Amniotic epithelial cell (primary cell): Measurements from ENCODE around the gene ADAM22.

Experiments
- DNase-seq: peaks from one replicate; pipeline ENCODE4 v3.0.0-alpha.2; 2010; ENCODE audit warnings: low read depth

The ADAM22 gene

DNA sequence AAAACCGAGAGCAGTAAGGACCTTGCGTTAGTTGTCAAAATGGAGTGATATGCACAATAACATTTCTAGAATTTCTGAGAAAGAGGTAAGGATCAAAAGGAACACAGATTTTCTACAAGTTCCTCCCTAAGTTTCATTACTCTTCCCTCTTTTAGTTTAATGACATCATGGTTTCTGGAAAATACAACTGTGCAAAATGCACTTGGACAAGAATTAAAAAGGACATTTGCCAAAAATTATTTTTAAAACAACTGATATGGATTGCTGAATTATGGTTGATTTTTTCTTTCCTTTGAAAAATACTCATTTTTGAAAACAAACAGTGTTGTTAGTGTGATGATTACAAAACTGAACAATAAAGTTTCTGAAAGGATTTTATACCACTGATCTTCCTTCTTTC, 233.7 kb downstream of the ADAM22 start:
- DNase-seq, result no peak

DNA sequence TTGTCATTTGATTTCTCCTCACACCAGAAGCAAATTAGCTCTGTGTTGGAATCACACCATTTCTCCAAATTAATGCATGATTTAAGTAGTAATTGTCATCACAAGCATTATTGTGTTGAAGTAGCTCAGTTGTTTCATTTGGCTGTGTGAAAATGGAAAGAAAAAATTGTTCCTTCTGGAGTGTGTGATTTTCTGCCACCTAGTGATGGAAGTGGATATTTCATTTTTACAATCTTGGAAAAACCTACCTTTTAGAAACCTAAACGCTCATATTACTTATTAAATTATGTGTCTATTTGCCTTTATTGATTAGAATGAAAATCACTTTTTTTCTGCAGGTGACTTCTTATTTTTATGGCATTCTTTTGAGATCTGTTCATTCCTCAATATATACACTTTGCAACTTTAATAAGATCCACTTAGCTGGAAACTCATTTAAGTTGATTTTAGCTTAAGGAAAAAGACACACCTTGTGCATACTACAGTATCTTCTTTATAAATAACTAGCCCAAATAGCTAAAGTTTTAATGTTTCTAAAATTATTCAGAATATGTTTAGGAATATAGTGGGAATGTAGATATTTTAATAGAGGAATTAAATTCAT, 235.8 kb downstream of the ADAM22 start:
- DNase-seq, result peak; percentile 4

DNA sequence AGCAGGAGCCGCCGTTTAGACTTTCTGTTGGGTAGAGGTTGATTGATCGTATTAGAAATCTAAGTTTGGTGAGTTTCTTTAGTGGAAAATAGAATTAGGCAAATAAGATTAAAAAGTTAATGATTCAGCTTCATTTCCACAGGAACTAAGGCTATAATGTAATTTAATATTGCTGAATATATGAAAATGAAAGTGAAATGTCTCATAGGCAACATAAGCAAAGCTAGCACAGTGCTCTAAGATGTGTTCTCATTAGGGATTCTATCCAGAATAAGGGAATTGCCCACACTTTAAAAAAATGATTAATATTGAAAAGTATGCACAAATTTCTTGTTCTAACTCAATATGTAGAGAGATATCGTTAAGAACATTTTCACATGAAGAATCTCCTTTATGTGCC, 238.8 kb downstream of the ADAM22 start:
- no peak for DNase-seq

DNA sequence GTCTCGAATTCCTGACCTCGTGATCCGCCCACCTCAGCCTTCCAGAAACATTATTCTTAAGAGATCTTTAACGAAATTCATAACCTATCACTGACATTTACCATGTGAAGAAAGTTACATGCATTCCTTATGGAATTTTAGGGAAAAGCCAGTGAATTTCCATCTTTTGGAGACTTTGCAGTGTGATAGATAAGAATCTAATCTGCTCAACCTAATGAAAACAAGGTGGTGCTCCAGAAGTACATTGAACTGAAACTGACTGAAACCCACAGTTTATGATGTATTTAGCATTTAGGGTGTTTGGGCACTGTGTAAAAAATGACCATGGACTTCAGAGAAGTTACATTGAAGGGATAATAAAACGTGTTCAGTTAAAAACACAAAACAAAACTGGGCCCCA, 242.1 kb downstream of the ADAM22 start:
- no peak for DNase-seq

DNA sequence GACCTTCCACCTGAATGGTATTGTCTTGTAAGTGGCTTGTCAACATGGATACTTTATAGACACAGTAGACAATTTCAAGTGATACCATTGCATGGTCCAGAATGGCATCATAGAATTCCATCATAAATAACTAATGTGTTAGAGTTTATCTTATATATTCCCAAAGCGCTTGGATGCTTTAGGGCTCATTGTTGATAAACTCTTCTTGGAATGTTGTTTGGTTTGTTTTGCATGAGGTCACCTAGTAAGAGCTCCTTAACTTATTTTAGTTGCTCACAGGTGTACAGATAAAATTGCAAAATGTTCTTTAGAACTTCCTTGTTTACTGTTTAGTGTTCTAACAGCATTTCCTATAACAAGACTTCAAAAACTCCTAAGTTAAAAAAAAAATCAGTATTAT, 249.0 kb downstream of the ADAM22 start:
- no peak for DNase-seq

DNA sequence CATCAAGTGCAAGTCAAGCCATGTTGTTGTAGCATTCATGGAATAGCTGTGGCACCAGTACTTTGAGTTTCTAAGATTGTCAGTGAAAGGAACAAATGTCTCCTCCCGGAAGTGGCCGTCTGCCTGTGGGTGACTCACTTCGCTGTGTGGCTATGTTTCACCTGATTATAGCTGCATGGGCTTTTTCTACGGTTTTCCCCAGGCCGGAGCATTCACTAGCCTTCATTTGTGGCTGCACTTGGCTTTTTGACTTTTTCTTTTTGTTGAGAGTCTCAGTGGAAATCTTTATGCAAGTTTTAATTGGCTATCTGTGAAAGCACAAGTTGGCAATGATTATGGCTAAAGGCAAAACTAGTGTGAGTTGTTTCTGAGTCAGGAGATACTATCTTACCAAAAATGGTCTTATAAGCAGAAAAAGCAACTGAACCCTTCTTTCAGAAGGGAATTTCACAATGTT, 250.8 kb downstream of the ADAM22 start:
- no peak for DNase-seq

DNA sequence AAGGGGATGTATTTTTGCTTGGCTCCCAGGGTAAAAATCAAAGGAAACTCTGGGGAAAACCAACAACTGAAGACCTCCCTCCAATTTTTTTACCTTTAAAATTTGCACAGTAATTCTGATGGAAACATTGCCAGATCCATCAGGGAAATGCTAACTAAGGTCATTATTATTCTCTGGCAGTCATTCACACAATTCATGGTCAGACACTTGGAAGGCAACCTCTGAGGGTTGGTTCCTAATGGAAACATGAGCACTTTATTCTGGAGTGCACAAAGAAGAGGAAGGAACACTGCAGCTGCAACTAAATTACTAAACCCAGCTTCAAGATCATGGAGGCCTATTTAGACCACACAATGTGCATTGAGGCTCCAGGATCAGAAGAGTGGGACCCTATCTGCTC, 251.6 kb downstream of the ADAM22 start:
- DNase-seq, result no peak

DNA sequence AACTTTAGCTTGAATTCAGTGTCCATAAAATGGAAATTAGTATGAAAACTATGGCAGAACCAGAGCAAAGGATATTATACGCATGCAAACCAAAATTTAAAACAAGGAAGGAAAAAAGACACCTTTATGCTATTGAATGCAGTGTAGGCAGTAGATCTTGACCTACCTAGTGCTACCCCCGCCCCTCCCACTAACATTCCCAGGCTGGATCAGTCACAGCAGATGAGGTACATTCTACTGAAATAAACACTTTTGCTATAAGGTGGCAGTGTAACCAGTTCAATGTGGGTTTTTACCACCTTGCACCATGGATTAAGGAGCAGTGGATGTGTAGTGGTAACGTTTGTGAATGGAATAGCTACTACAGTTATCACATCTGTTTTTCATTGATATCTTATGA, 257.9 kb downstream of the ADAM22 start:
- no peak for DNase-seq

DNA sequence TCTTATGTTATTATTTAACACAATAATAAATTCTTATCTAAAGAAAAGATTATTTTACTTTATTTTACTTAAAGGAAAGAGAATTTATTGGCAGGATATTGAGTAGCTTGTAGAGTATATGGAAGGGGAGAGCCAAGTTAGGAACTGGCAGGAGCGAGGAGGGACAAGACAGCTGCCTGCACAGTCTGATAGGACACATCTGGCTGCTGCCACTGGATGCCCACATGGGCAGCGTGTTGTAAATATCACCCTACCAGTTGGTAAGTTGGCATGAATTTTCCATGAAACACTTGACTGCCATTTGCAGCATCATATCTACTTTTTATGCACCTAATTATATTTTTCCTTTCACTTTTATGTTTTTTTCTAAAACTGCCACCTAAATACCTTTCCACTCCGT, 266.2 kb downstream of the ADAM22 start:
- DNase-seq, result no peak

DNA sequence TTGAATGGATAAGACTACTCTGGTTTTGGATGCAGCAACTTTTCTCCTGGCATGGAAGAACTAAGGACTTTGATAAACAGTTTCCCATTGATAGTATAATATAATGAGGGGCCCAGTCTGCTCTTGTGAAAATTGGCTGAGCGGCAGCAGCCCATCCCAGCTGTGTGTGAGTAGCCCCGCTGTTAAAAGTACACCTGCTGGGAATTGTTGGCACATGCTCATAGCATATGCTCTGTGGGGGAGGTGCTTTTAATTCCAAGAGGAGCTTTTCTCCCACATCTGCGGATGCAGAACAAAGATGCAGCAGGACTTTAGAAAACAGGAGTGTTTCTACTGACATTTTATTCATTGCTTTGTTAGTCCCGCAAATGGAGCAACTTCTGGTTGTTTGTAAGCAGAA, 266.7 kb downstream of the ADAM22 start:
- DNase-seq, result no peak

DNA sequence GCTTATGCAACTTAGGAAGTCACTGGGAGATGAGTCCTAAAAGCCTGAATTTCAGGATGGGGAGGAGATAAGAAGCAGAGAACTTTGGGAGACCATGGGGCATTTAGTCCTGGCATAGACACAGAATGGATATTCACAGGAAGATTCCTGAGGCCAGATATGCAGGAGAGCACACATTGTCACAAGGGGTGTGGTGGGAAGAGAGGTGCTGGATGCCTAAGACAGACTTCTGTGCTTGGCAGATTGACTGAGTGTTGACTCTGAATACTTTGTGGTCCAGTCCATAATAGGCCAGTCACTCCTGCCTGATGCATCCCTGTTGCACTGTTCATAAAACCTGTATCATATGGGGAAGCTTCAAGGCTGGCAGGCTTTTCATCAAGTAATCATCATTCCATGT, 267.3 kb downstream of the ADAM22 start:
- no peak for DNase-seq

DNA sequence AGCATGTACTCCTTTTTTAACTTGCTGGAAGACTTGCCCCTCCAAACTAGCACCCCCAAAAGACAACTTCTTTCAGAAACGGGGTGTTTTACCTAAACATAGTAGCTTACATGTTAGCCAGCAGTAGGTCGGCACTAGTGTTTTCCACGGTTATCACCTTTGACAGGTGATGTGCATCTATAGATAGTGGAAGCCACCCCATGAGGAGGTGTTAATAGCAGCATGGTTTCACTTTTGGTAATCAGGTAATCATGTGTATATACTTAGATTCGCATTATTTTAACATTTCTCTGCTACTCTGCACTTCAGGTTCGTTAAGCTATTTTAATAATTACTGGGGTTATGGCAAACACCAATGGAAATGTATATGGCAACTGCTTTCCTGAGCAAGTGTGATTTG, 268.2 kb downstream of the ADAM22 start:
- no peak for DNase-seq

DNA sequence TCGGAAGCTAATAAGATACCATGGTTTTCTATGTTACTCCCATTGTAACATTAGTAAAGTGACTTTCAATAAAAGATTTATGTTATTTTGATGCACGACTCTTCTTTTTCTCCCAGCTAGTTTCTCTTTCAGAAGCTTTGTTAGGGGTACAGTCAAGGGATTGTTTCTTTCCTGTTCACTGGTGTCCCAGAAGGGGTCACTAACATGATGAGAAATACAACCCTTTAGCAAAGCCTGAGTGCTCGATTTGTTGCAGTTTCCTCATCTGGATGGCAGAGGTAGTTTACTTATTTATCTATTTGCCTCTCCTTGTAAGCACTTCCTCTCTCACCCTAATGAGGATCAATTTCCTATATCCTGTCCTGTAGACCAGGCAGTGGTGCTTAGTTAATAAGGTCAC, 268.7 kb downstream of the ADAM22 start:
- DNase-seq, result no peak

DNA sequence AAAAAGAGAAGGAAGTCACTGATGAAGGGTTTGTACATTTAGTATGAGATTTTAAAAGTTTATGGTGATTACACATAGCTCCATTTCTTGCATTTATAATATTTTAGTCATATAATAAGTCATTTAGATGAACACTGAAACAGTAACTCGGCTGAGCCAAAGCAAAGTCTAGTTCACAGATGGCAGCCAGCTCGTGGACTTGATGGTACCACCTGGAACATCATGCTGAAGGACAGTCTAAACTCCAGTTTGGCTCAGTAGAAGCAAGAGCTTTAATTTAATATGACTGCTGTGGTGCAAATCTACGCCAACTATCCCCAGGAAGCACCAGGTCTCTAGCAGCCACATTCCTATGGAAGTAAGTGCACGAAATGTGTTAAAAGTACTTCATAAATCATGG, 269.4 kb downstream of the ADAM22 start:
- DNase-seq, result no peak

DNA sequence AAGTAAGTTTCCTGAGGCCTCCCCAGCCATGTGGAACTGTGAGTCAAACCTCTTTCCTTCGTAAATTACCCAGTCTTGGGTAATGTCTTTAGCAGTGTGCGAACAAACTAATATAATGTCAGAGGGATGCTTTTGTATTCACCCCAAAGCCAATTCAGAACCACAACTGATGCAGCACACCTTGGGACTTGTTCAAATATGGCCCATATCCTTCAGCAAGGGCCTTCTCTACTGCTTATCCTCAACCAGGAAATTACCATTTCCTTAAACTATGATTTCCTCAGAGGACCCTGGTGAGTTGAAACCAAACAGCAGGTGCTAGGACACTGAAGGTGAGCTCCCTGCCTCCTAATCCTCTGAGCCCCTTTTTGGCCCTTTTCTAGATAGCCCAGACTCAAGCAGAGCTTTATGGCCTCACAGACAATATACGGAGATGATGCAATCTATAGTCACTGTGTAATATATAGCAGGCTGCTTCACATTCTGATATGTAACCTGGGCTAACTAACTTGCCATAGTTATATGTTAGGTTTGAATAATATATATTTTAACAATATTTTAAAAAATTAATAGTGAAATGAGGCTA, 270.6 kb downstream of the ADAM22 start:
- DNase-seq, result no peak

DNA sequence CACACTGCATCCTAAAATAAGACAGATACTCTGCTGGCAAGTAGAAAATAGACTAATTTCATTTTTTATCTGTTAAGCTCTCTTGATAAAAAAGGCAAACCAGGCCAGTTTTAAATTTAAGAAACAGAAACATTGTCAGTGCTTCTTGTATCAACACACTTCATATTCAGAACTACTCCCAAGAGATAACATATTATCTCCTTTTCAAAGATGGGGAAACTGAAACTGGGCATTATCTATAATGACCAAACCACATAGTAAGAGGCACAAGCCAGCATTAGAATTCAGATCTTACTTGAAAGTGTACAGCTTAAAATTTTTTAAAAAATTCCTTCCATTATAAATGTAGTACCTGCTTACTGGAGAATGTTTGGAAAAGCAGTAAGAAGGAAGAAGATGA, 271.1 kb downstream of the ADAM22 start:
- DNase-seq, result no peak

DNA sequence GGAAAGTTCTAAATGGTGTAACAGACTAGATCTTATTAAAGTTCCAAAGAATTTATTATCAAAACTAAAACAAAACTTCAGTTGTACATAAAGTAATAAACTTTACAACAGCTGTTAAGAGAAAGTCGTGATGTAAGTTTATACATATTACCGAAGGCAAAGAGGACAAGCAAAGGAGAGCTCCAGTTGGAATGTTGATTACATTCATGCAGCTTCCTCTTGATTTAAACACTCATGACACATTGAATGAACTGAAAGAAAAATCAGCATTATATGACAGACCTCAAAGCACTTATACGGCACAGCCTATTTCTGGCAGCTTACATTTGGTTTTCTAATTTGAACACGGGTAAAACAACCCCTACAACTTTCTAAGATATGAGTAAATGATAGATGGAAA, 272.2 kb downstream of the ADAM22 start:
- no peak for DNase-seq

DNA sequence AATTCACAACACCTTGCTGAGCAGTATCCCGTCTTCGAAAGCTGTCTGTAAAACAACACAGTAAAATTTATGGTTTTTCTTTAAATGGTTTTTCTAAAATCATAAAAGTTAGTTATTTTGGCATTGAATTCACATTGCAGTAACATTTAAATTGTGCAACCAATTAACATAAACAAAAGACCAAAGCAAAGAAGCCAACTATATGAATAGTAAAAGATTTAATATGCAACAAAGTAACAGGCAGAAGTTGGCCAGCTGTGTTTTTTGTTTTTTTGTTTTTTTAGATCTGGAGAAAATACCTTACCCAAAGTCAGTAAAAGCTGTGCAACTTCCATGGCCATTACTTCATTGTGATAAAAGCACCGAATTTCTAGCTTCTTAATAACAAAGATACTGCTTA, 274.5 kb downstream of the ADAM22 start:
- DNase-seq, result no peak

DNA sequence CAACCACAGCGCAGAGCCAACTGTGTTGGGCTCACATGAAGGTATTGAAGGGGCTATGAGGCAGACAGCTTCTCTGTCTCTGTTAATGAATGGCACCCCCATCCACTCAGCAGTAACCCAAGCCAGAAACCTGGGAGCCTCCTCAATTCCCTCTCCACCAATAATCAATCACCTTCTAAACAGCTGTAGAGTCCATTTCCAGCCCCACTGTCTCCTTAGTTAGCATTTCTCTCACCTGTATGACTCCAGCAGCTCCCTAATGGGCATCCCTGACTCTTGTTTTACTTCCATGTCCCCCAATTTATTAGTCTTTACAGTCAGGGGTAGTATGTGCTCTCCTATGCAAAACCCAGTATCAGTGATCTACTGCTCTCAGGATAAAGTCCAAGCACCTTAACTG, 278.9 kb downstream of the ADAM22 start:
- no peak for DNase-seq

DNA sequence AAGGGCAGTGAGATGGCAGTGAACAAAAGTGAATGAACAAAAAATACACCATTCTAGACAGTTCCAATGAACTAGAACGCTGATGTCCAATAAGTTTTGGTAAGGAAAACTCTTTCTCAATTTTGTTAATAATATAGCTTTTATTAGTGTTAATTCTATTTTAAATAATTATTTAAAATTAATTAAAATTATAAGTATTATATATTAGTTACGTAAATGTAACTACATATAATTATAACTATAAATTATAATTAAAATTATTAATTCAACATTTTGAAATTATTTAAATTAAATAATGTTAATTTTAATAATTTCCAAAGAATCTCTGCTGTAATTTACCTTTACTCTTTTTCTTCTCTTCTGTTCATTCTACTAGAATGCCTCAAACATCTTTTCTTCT, 280.4 kb downstream of the ADAM22 start:
- no peak for DNase-seq

DNA sequence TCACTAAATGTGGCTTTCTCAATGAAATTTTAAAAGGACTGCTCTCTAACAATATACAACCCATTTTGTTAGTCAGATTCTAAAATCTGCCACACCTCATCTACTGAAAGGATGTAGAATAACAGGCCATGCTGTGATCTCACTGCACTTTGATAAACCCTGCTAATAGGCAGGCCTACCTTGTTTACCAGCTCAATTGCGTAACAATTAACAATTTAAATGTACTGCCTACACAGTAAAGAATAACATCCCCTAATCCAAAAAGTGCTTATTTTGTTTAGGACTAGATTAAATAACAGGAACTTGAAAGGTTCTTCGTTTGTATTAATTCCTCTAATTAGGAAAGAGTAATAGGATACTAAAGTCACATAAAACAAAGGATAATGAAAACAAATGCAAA, 281.2 kb downstream of the ADAM22 start:
- DNase-seq, result no peak

DNA sequence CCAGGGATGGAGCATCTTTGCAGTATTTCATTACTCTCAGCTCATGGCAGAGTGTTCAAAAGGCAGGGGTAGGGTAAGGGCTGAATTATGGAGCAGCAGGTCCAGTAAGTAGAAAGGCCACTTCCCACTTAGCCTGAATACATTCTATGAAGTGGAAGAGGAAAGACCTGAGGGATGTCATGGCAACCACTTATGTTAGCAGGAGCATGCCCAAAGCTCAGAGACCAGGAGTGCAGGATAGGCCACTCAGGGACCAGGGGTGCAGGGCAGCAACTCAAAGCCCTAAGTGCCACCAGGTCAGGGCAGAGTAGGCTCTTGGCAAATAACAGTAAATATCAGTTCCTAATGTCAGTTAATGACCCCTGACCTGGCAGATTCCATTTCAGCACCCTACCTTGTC, 282.2 kb downstream of the ADAM22 start:
- no peak for DNase-seq

DNA sequence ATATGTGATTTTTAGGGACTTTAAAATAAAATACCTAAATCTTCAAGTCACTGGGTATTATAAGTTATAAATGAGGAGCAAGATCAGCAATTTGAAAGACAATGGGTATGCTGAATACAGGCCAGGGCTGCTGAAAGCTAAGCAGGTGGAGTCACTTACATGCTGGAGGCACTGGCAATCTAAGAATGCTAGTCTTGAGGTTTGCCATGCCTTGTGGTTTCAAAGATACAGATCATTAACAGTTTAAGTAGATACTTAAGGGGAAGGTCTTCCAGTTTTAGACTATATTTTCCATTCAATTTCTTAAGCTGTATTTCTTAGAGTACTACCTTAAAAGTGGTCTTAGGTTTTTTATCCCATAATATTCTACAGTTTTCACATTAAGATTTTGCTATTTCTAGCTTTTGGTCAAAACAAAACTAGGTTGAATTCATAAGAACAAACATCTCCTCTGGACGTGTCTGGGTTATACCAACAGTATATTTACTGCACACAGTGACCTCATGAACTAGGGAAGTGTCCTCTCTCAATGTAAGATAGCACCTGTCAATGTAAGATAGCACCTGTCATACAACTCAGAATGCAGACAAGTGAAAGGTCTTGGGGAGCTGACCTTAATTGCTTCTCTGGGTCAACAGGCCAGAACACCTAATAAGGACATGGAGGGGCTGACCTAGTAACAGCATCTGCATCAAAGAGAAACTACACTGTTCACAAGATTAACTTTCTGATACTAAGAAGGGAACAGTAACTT, 283.8 kb downstream of the ADAM22 start:
- no peak for DNase-seq

DNA sequence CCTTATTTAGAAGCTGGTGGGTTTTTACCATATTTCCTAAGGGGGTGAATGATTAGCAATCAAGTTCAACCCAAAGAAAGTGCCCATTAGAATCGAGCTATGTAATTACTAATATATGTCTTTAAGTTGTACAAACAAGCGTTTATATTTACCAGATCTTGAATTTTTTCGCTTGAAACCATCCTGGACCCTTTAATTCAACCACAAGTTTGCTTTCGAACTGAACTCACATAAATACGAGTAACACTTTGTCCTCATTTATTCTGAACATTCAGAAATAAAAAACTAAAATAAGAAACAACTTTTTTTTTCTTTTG, 284.3 kb downstream of the ADAM22 start:
- DNase-seq, result no peak
